H1 (cell line): Measurements from ENCODE around the gene SLC4A1. TPM values are rescaled to one million over a fixed set of nuclear protein-coding genes. Genes with fewer than 3 reads are reported as not detected.

Experiments
- CTCF ChIA-PET: fragments of 300-600 bp; sonication (Branson Sonifier 250); formaldehyde crosslinking; loops from one replicate; lab custom pipeline; 2021; ENCODE audit not compliant: partially characterized antibody; lab: Charles Lee
- POLR2A ChIA-PET: fragments of 300-600 bp; sonication (Branson Sonifier 250); formaldehyde crosslinking; loops from one replicate; lab custom pipeline; 2021; ENCODE audit warnings: inconsistent platforms; ENCODE audit not compliant: partially characterized antibody; lab: Charles Lee
- DNase-seq, 2 experiments: peaks; one replicate each; pipeline versions ENCODE4 v3.0.0 to v3.0.0-alpha.2; 2010 to 2022; ENCODE audit warnings: low spot score in 2 of 2, low read depth in 1 of 2, mixed read lengths in 1 of 2
- FAIRE-seq: peaks from 2 replicates; lab custom pipeline; 2011; peaks lifted over from hg19 to GRCh38; lab: Jason Lieb, UNC
- H2AFZ ChIP-seq: 2 replicates; pipeline ENCODE4 v1.8.1; 2012; ENCODE audit warnings: low read length, inconsistent platforms
- H2AK5ac ChIP-seq: 2 replicates; pipeline ENCODE4 v1.6.1; 2013; ENCODE audit warnings: low read depth, low read length
- H2BK120ac ChIP-seq: replicated peaks from 2 replicates; pipeline ENCODE3; 2013; ENCODE audit warnings: low read depth, low read length, inconsistent platforms
- H2BK12ac ChIP-seq: 2 replicates; pipeline ENCODE4 v1.6.1; 2013; ENCODE audit warnings: low read depth, low read length
- H2BK15ac ChIP-seq: 2 replicates; pipeline ENCODE4 v1.6.1; 2013; ENCODE audit warnings: low read length
- H2BK20ac ChIP-seq: 2 replicates; pipeline ENCODE4 v1.6.1; 2013; ENCODE audit warnings: low read length
- H2BK5ac ChIP-seq: 2 replicates; pipeline ENCODE4 v1.6.1; 2013; ENCODE audit warnings: low read depth, low read length
- H3K14ac ChIP-seq: 2 replicates; pipeline ENCODE4 v1.6.1; 2013; ENCODE audit warnings: inconsistent platforms; ENCODE audit not compliant: insufficient read length
- H3K18ac ChIP-seq: 2 replicates; pipeline ENCODE4 v1.6.1; 2013; ENCODE audit warnings: low read length; ENCODE audit errors: extremely low read depth
- H3K23ac ChIP-seq: 2 replicates; pipeline ENCODE4 v1.6.1; 2013; ENCODE audit warnings: inconsistent platforms; ENCODE audit not compliant: insufficient read length
- H3K23me2 ChIP-seq: 2 replicates; pipeline ENCODE4 v1.6.1; 2013; ENCODE audit warnings: low read depth, low read length
- H3K27ac ChIP-seq: 2 replicates; pipeline ENCODE4 v1.6.1; 2011; ENCODE audit warnings: low read depth, low read length, inconsistent platforms
- H3K27me3 ChIP-seq, 4 experiments: replicated peaks in 1 of 4; 1 replicate in 1 of 4; 2 replicates in 3 of 4; pipeline versions ENCODE4 v1.6.1 to v1.8.1; 2011 to 2013; ENCODE audit warnings: low read length in 3 of 4, mild to moderate bottlenecking in 3 of 4, inconsistent platforms in 2 of 4, mixed read lengths in 2 of 4, moderate library complexity in 1 of 4; ENCODE audit not compliant: control insufficient read depth in 3 of 4, insufficient read depth in 3 of 4; ENCODE audit errors: extremely low read depth in 1 of 4
- H3K36me3 ChIP-seq, 4 experiments: 2 replicates each; pipeline versions ENCODE4 v1.6.1 to v1.8.1; 2011 to 2013; ENCODE audit warnings: mild to moderate bottlenecking in 4 of 4, low read length in 3 of 4, moderate library complexity in 2 of 4, control low read depth in 1 of 4, inconsistent platforms in 1 of 4; ENCODE audit not compliant: insufficient read depth in 4 of 4, control insufficient read depth in 2 of 4
- H3K4ac ChIP-seq: replicated peaks from 2 replicates; pipeline ENCODE3; 2013; ENCODE audit warnings: low read length, low read depth, mixed read lengths, inconsistent platforms; ENCODE audit not compliant: insufficient read length
- H3K4me1 ChIP-seq, 4 experiments: replicated peaks in 1 of 4; 1 replicate in 1 of 4; 2 replicates in 3 of 4; pipeline versions ENCODE4 v1.6.1 to v1.8.1; 2011 to 2013; ENCODE audit warnings: low read length in 3 of 4, inconsistent platforms in 2 of 4, mixed read lengths in 1 of 4; ENCODE audit not compliant: insufficient read depth in 4 of 4, control insufficient read depth in 3 of 4
- H3K4me2 ChIP-seq, 2 experiments: 2 replicates each; pipeline versions ENCODE4 v1.6.1 to v1.8.1; 2011 to 2013; ENCODE audit warnings: low read depth in 2 of 2, low read length in 2 of 2, control low read depth in 1 of 2, inconsistent platforms in 1 of 2, mild to moderate bottlenecking in 1 of 2; ENCODE audit not compliant: insufficient read depth in 1 of 2
- H3K4me3 ChIP-seq, 4 experiments: fragments of 200-600, 300-600 bp in 1 of 4; sonication (generic), shearing (Covaris generic), sonication (Bioruptor Twin) in 1 of 4; 2 replicates each; pipeline versions ENCODE4 v1.5.1 to v1.8.1; 2011 to 2016; ENCODE audit warnings: low read length in 4 of 4, low read depth in 3 of 4, control low read depth in 2 of 4, inconsistent platforms in 2 of 4, mild to moderate bottlenecking in 2 of 4, mixed read lengths in 1 of 4, moderate library complexity in 1 of 4; ENCODE audit not compliant: insufficient read depth in 2 of 4; ENCODE audit errors: extremely low read depth in 1 of 4
- H3K56ac ChIP-seq: replicated peaks from 2 replicates; pipeline ENCODE3; 2013; ENCODE audit warnings: low read depth, mild to moderate bottlenecking, mixed read lengths, low read length, inconsistent platforms; ENCODE audit not compliant: insufficient read length
- H3K79me1 ChIP-seq: 2 replicates; pipeline ENCODE4 v1.6.1; 2013; ENCODE audit warnings: low read depth, low read length, control low read depth
- H3K79me2 ChIP-seq, 2 experiments: 2 replicates each; pipeline versions ENCODE4 v1.6.1 to v1.8.1; 2012 to 2013; ENCODE audit warnings: low read length in 2 of 2, mild to moderate bottlenecking in 2 of 2, inconsistent platforms in 1 of 2; ENCODE audit not compliant: insufficient read depth in 2 of 2, control insufficient read depth in 1 of 2
- H3K9ac ChIP-seq, 4 experiments: replicated peaks in 1 of 4; 1 replicate in 1 of 4; 2 replicates in 3 of 4; pipeline versions ENCODE4 v1.6.1 to v1.8.1; 2011 to 2013; ENCODE audit warnings: low read depth in 3 of 4, low read length in 3 of 4, control low read depth in 2 of 4, mild to moderate bottlenecking in 2 of 4, moderate library complexity in 2 of 4, inconsistent platforms in 1 of 4; ENCODE audit errors: extremely low read depth in 1 of 4
- H3K9me3 ChIP-seq, 2 experiments: 2 replicates each; pipeline versions ENCODE4 v1.6.1 to v1.8.1; 2012 to 2013; ENCODE audit warnings: mild to moderate bottlenecking in 2 of 2, moderate library complexity in 2 of 2, control low read depth in 1 of 2, inconsistent platforms in 1 of 2, low read depth in 1 of 2, low read length in 1 of 2, mixed read lengths in 1 of 2; ENCODE audit not compliant: insufficient read depth in 2 of 2
- H4K20me1 ChIP-seq, 2 experiments: replicated peaks in 1 of 2; 2 replicates each; pipeline versions ENCODE3 to v1.8.1; 2011 to 2013; ENCODE audit warnings: inconsistent platforms in 2 of 2, low read length in 2 of 2, mild to moderate bottlenecking in 1 of 2; ENCODE audit not compliant: insufficient read depth in 2 of 2, control insufficient read depth in 1 of 2
- H4K5ac ChIP-seq: 2 replicates; pipeline ENCODE4 v1.6.1; 2013; ENCODE audit warnings: low read length, low read depth, mixed read lengths, inconsistent platforms; ENCODE audit not compliant: insufficient read length
- H4K8ac ChIP-seq: 2 replicates; pipeline ENCODE4 v1.8.0; 2013; ENCODE audit warnings: mild to moderate bottlenecking, moderate library complexity, low read length, inconsistent platforms; ENCODE audit not compliant: insufficient read depth; ENCODE audit errors: extremely low read depth
- H4K91ac ChIP-seq: replicated peaks from 2 replicates; pipeline ENCODE3; 2013; ENCODE audit warnings: low read length, mixed read lengths, inconsistent platforms; ENCODE audit not compliant: insufficient read length
- BRCA1 ChIP-seq: IDR thresholded peaks from 2 replicates; pipeline ENCODE4 v1.6.1; 2012; ENCODE audit warnings: low read depth, low read length, improper control_type of control experiment
- CEBPB ChIP-seq: IDR thresholded peaks from 2 replicates; pipeline ENCODE4 v1.6.1; 2012; ENCODE audit warnings: low read depth, low read length
- NANOG ChIP-seq: IDR thresholded peaks from 2 replicates; pipeline ENCODE4 v1.6.1; 2011; ENCODE audit warnings: low read length, low read depth, mild to moderate bottlenecking, inconsistent platforms; ENCODE audit not compliant: insufficient read depth, poor library complexity, severe bottlenecking
- PHF8 ChIP-seq: fragments of 200-600 bp; sonication (generic); conservative IDR thresholded peaks from 2 replicates; pipeline ENCODE4 v1.7.1; 2012; ENCODE audit warnings: low read depth, mild to moderate bottlenecking, inconsistent platforms, low read length, moderate library complexity
- TAF1 ChIP-seq: IDR thresholded peaks from 2 replicates; pipeline ENCODE4 v1.6.1; 2011; ENCODE audit warnings: mild to moderate bottlenecking, low read depth, low read length
- YY1 ChIP-seq: IDR thresholded peaks from 2 replicates; pipeline ENCODE4 v1.6.1; 2011; ENCODE audit warnings: low read depth, mild to moderate bottlenecking, low read length
- WGBS, 2 experiments: shearing (Covaris generic) in 1 of 2; methylation state at CpG; one replicate each; pipeline versions ENCODE4 v1.1.6 to v1.1.7; 2013 to 2015; ENCODE audit warnings: low lambda C conversion rate in 2 of 2, mixed read lengths in 2 of 2, inconsistent platforms in 1 of 2, low coverage in 1 of 2, missing lambda C conversion rate in 1 of 2; ENCODE audit not compliant: insufficient replicate concordance in 2 of 2, insufficient coverage in 1 of 2, insufficient read length in 1 of 2; ENCODE audit errors: extremely low coverage in 1 of 2, missing lambda C conversion rate in 1 of 2; 5-methylcytosine and 5-hydroxymethylcytosine counted together
- polyA plus RNA-seq, 7 experiments: library from polyadenylated mRNA; depleted of rRNA in 3 of 7; stranded (reverse) in 5 of 7; unstranded in 2 of 7; fragments of >200 nt in 5 of 7; fragments of 200-250 nt in 2 of 7; gene quantifications; 1 replicate in 5 of 7; 2 replicates in 1 of 7; 4 replicates in 1 of 7; pipeline versions ENCODE4 v1.2.1 to v1.2.3, GENCODE V29; 2011 to 2013; ENCODE audit warnings: missing spikeins in 2 of 7, mixed read lengths in 2 of 7
- total RNA-seq: library from RNA; stranded (reverse); fragmentation: NEBNext Ultra II Directional; extraction: Animal tissue kit (Norgen Biotek cat#: 25700); gene quantifications from 2 replicates; pipeline ENCODE4 v1.2.1, GENCODE V29; 2021

SLC4A1 gene
- total and polyA plus RNA-seq, 2 of the 8 experiments (the other 6 are each of a cell fraction or from before 2014, with no cell fraction given): 0.08 TPM; not detected in 1

- Histone ChIP-seq H3K36me3 (peaks cover 18 to 29% (median 23%) of the 10 kb centered on the region in 4 experiments), H3K27ac (peak overlapping the region; percentile 64), H3K14ac (no peak overlapping the region), H3K27me3 (no peaks in the 10 kb centered on the region), H3K9me3 (no peaks in the 10 kb centered on the region), H3K56ac (peak overlapping the region; percentile 56), H4K91ac (peak overlapping the region; percentile 37), H4K5ac (no peak overlapping the region), H2BK12ac (no peak overlapping the region), H3K79me1 (no peaks in the 10 kb centered on the region; the same call in 1 of the 2 replicates), H4K8ac (no peak overlapping the region; the same call in 1 of the 2 replicates), H2AFZ (no peak overlapping the region), H3K4me3 (peak overlapping the region; percentile 77 to 98 (median 82)), H3K18ac (peak overlapping the region; percentile 78), H2BK120ac (no peak overlapping the region), H4K20me1 (peaks cover 0 to 8% of the 10 kb centered on the region in 2 experiments), H2BK20ac (no peak overlapping the region), H3K79me2 (peaks cover 0 to 24% of the 10 kb centered on the region in 2 experiments; a peak in 3 of 4 replicates), H3K9ac (peak overlapping the region; percentile 74 to 80 (median 77)), H2AK5ac (no peak overlapping the region), H3K4me1 (peaks cover 2 to 21% (median 6%) of the 10 kb centered on the region in 4 experiments), H3K4ac (no peak overlapping the region), H3K23ac (no peak overlapping the region), H3K23me2 (peaks cover 10% of the 10 kb centered on the region), H2BK15ac (no peak overlapping the region), H2BK5ac (peak overlapping the region; percentile 60; the same call in 1 of the 2 replicates), H3K4me2 (peak overlapping the region; percentile 86 to 97)
- DNase-seq (peak in 1 of 2 experiments; percentile 74), FAIRE-seq (no peak)
- no peak for TF ChIP-seq CEBPB
- peak; percentile 3 for TF ChIP-seq NANOG
- TF ChIP-seq TAF1: 0 out of 2 replicates have a peak, but pooled peaks have one; percentile 16
- no peak for TF ChIP-seq BRCA1
- no peak for TF ChIP-seq YY1
- 0 out of 2 replicates have a peak, but pooled peaks have one; percentile 20 for TF ChIP-seq PHF8
- CTCF ChIA-PET: interaction anchor here (1.1 to 2.7 kb wide), 9 partner anchors 11 to 156 kb away, joined by 3 to 15 read pairs (median 6); partner anchors contain the start of genes GRN, HDAC5 and TMUB2
- 3% methylated on average over 20 of the region's 68 CpGs; no CpG with 5 or more reads in 1 of the 2 experiments for WGBS, 2 experiments
- POLR2A ChIA-PET: interaction anchor here (0.6 to 8.5 kb wide), 18 partner anchors 9 to 1201 kb away, joined by 3 to 78 read pairs (median 4); partner anchors contain the start of genes GRN, RPL27, TMUB2 and UBTF
Measured at GRCh38 chr17:44198721-44199552, 69.0 kb downstream of the SLC4A1 start.
